ENCODE results near the gene PAK4.

Gene PAK4

DNA sequence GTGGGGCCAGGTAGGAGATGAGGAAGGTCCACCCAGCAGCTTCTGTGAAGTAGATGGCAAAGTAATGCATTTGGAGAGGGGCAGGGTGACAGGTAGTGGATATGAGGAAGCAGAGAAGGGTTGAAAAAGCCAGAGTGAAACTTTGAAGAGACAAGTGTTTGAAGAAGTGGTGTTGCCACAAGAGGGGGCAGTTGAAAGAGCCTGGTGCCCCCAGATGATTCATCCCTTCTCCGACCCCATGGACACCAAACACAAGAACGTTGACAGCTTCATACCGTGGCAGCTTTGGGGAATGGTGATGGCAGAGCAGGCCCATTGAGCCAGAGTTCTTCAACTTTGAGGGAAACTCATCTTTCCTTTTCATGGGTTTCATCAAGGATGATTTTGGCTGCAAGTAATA, 99.3 kb downstream of the PAK4 start:
- Histone ChIP-seq H3K36me3 (ENCODE audit: insufficient read depth, insufficient read length, low read length) (no peaks in the 10 kb centered on the region), H3K27me3 (ENCODE audit: insufficient read depth, insufficient read length) (peaks cover 14% of the 10 kb centered on the region), H3K4me3 (ENCODE audit: insufficient read length, low read depth) (no peak overlapping the region), H3K4me1 (ENCODE audit: insufficient read depth, insufficient read length) (no peaks in the 10 kb centered on the region), H3K9ac (ENCODE audit: insufficient read length, low read depth) (no peak overlapping the region), H3K9me3 (ENCODE audit: insufficient read depth, low read length) (no peaks in the 10 kb centered on the region)
- TF ChIP-seq SUZ12 (IDR thresholded peaks at IDR 0.05; ENCODE audit: extremely low read depth, insufficient read depth, insufficient read length) (no peak), YY1 (IDR thresholded peaks at IDR 0.05; ENCODE audit: insufficient read depth, insufficient read length) (no peak), ZNF274 (IDR thresholded peaks at IDR 0.05; ENCODE audit: low read depth, low read length) (no peak)
- no peak for DNase-seq (ENCODE audit: low read depth, low spot score)
